DND-41 (cell line): ENCODE results near the gene POLL.

ENCODE experiments used
- EZH2 ChIP-seq: IDR thresholded peaks from 3 replicates; pipeline ENCODE4 v1.6.1; 2012; ENCODE audit warnings: borderline replicate concordance, low read depth, mild to moderate bottlenecking, moderate library complexity, low read length, inconsistent platforms; ENCODE audit not compliant: severe bottlenecking
- TF ChIP-seq, protein P1 (sequence below): IDR thresholded peaks from 2 replicates; pipeline ENCODE4 v1.5.1; 2012; ENCODE audit warnings: borderline replicate concordance, low read length, moderate library complexity, mild to moderate bottlenecking; ENCODE audit not compliant: poor library complexity, severe bottlenecking; ENCODE audit errors: extremely low read depth

DNA sequence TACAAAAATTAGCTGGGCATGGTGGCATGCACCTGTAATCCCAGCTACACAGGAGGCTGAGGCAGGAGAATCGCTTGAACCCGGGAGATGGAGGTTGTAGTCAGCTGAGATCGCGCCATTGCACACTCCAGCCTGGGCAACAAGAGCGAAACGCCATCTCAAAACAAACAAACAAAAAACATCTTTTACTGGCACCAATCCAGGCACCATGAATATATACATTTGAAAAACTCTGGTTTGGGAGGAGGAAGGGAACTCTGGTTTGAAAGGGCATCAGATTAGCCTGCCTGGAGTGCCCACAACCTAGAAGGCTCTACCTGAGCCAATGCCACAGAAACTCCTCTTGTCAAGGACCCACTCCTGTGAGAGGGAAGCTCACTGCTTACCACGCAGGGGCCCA is 15.9 kb downstream of the POLL start:
- TF ChIP-seq, protein P1, sequence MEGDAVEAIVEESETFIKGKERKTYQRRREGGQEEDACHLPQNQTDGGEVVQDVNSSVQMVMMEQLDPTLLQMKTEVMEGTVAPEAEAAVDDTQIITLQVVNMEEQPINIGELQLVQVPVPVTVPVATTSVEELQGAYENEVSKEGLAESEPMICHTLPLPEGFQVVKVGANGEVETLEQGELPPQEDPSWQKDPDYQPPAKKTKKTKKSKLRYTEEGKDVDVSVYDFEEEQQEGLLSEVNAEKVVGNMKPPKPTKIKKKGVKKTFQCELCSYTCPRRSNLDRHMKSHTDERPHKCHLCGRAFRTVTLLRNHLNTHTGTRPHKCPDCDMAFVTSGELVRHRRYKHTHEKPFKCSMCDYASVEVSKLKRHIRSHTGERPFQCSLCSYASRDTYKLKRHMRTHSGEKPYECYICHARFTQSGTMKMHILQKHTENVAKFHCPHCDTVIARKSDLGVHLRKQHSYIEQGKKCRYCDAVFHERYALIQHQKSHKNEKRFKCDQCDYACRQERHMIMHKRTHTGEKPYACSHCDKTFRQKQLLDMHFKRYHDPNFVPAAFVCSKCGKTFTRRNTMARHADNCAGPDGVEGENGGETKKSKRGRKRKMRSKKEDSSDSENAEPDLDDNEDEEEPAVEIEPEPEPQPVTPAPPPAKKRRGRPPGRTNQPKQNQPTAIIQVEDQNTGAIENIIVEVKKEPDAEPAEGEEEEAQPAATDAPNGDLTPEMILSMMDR: no peak
- TF ChIP-seq EZH2: no peak
